GM19328 (cell line): Measurements from ENCODE around the gene ABI3BP.

Experiments used
- ATAC-seq: cut with Tn5 transposase; IDR thresholded peaks from one replicate; pipeline ENCODE4 v1.9.1; 2021; ENCODE audit warnings: mild to moderate bottlenecking, moderate library complexity; ENCODE audit not compliant: unreplicated experiment

The ABI3BP gene

GRCh38 chr3:100745617-100746016, 247.6 kb downstream of the ABI3BP start:
- no peak for ATAC-seq

- ATAC-seq: no peak
Measured at GRCh38 chr3:100744671-100745070, 248.6 kb downstream of the ABI3BP start.

- ATAC-seq: no peak
Measured at GRCh38 chr3:100743535-100743934, 249.7 kb downstream of the ABI3BP start.

- no peak for ATAC-seq
Measured at GRCh38 chr3:100740207-100740606, 253.0 kb downstream of the ABI3BP start.

GRCh38 chr3:100737334-100737733, 255.9 kb downstream of the ABI3BP start:
- no peak for ATAC-seq

GRCh38 chr3:100732435-100732834, 260.8 kb downstream of the ABI3BP start:
- ATAC-seq: no peak

- peak; percentile 63 for ATAC-seq
Measured at GRCh38 chr3:100730524-100730923, 262.7 kb downstream of the ABI3BP start.

GRCh38 chr3:100726706-100727105, 266.5 kb downstream of the ABI3BP start:
- no peak for ATAC-seq

GRCh38 chr3:100725935-100726513, 267.2 kb downstream of the ABI3BP start:
- ATAC-seq: no peak

GRCh38 chr3:100720426-100720825, 272.8 kb downstream of the ABI3BP start:
- no peak for ATAC-seq

GRCh38 chr3:100719136-100719535, 274.1 kb downstream of the ABI3BP start:
- no peak for ATAC-seq

GRCh38 chr3:100717637-100718487, 275.4 kb downstream of the ABI3BP start:
- no peak for ATAC-seq

- no peak for ATAC-seq
Measured at GRCh38 chr3:100717063-100717462, 276.2 kb downstream of the ABI3BP start.

GRCh38 chr3:100715176-100715575, 278.0 kb downstream of the ABI3BP start:
- ATAC-seq: no peak

- peak; percentile 32 for ATAC-seq
Measured at GRCh38 chr3:100710261-100710968, 282.8 kb downstream of the ABI3BP start.

- no peak for ATAC-seq
Measured at GRCh38 chr3:100709842-100710260, 283.4 kb downstream of the ABI3BP start.

GRCh38 chr3:100708989-100709841, 284.0 kb downstream of the ABI3BP start, which contains the start of gene TFG:
TSS of gene TFG (plus strand) at chr3:100709494. CDS start at chr3:100713686, 4,192 bp downstream.
- peak; percentile 96 for ATAC-seq

- ATAC-seq: no peak
Measured at GRCh38 chr3:100708644-100708988, 284.6 kb downstream of the ABI3BP start.

- no peak for ATAC-seq
Measured at GRCh38 chr3:100706365-100706764, 286.9 kb downstream of the ABI3BP start.

- ATAC-seq: no peak
Measured at GRCh38 chr3:100703865-100704264, 289.4 kb downstream of the ABI3BP start.

- no peak for ATAC-seq
Measured at GRCh38 chr3:100702980-100703345, 290.3 kb downstream of the ABI3BP start.
